ENCODE measurements around the gene C1GALT1. TPM values are rescaled to one million over a fixed set of nuclear protein-coding genes. Genes with fewer than 3 reads are reported as not detected.

Gene C1GALT1
- total and polyA plus RNA-seq, 9 donors = 3.2 to 25.8 (median 12.6) TPM

DNA sequence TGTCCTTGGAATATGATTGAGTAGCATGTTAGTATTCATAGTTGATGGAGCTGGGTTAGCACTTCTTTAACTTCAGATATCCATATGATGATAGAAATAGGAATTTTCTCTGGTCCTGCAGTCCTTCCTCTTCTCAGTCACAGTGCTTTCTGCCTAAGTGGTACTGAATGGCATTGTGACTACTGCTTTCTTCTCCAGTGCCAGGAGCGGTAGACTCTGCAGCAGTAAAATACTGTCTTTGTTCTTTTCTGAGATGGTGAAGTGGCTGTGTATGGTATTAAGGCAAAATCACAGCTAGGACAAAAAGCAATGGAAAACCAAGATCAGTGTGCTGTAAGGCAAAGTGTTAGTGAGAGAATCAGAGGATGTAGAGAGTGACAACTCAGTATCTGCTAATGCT lies 46.6 kb downstream of the C1GALT1 start:
- H3K27me3 ChIP-seq = no peaks in the 10 kb centered on the region
- H3K4me1 ChIP-seq (ENCODE audit: insufficient read depth) = no peaks in the 10 kb centered on the region
- no peak overlapping the region for H3K4me3 ChIP-seq
- H3K9me3 ChIP-seq = no peaks in the 10 kb centered on the region
- 95 to 100% (median 96%) methylated on average over 1 of the region's 1 CpG for WGBS, 3 donors
- no peak for DNase-seq
- intact Hi-C loops (cut with DNase I) = no loop called here
- H3K36me3 ChIP-seq = no peaks in the 10 kb centered on the region
- TF ChIP-seq, protein P1, sequence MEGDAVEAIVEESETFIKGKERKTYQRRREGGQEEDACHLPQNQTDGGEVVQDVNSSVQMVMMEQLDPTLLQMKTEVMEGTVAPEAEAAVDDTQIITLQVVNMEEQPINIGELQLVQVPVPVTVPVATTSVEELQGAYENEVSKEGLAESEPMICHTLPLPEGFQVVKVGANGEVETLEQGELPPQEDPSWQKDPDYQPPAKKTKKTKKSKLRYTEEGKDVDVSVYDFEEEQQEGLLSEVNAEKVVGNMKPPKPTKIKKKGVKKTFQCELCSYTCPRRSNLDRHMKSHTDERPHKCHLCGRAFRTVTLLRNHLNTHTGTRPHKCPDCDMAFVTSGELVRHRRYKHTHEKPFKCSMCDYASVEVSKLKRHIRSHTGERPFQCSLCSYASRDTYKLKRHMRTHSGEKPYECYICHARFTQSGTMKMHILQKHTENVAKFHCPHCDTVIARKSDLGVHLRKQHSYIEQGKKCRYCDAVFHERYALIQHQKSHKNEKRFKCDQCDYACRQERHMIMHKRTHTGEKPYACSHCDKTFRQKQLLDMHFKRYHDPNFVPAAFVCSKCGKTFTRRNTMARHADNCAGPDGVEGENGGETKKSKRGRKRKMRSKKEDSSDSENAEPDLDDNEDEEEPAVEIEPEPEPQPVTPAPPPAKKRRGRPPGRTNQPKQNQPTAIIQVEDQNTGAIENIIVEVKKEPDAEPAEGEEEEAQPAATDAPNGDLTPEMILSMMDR (IDR thresholded peaks at IDR 0.05) = no peak
- no peak for TF ChIP-seq POLR2A (IDR thresholded peaks at IDR 0.05)
- TF ChIP-seq EP300 (IDR thresholded peaks at IDR 0.05) = no peak
- no peak overlapping the region for H3K27ac ChIP-seq

DNA sequence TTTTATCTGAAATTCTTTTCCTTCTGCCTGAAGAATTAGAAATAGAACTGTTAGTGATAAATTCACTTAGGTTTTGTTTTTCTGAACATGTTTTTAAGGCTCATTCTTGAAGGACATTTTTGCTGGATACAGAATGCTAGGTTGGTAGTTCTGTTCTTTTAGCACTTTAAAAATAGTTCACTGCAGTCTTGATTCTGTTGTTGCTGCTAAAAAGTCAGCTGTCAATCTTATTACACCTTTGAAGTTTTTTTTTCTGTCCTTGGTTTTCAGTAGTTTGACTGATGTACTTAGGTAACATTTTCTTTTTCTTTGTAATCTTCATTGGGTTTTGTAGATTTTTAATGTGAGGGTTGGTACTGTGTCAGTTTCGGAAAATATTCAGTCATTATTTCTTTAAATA lies 48.7 kb downstream of the C1GALT1 start:
- intact Hi-C loops (cut with DNase I) = no loop called here
- no peak for DNase-seq

DNA sequence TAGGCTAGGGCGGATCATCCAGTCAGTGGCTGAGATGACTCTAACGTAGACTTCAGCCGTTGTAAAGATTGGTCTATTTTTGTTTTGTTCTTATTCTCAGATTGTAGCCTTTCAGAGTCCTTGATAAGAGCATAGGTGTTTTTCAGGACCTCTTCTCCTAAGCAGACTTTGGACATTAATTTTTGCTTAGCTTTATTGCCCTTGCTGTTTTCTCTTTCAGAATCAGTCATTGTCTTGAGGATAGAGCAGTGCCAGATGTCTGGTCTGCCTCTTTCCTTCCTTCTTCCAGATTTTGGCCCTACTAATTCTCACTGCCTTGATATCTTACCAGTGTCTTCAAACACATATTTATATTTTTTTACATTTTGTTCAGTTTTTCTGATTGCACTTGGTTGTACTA lies 49.5 kb downstream of the C1GALT1 start:
- 81 to 97% (median 95%) methylated on average over 3 of the region's 3 CpGs for WGBS, 3 donors
- H3K27me3 ChIP-seq = no peaks in the 10 kb centered on the region
- no peaks in the 10 kb centered on the region for H3K36me3 ChIP-seq
- intact Hi-C loops (cut with DNase I) = no loop called here
- no peak overlapping the region for H3K4me3 ChIP-seq
- H3K9me3 ChIP-seq = no peaks in the 10 kb centered on the region
- no peak for DNase-seq
- TF ChIP-seq POLR2A (IDR thresholded peaks at IDR 0.05) (no peak), EP300 (IDR thresholded peaks at IDR 0.05) (no peak)
- TF ChIP-seq, protein P1 (IDR thresholded peaks at IDR 0.05) = no peak
- no peaks in the 10 kb centered on the region for H3K4me1 ChIP-seq (ENCODE audit: insufficient read depth)
- H3K27ac ChIP-seq = no peak overlapping the region

More for the DNA sequence above, 48.7 kb downstream of the C1GALT1 start:
- TF ChIP-seq, protein P1 (IDR thresholded peaks at IDR 0.05) = no peak
- TF ChIP-seq EP300 (IDR thresholded peaks at IDR 0.05) (no peak), POLR2A (IDR thresholded peaks at IDR 0.05) (no peak)
- no peaks in the 10 kb centered on the region for H3K27me3 ChIP-seq
- no peak overlapping the region for H3K27ac ChIP-seq
- no peaks in the 10 kb centered on the region for H3K4me1 ChIP-seq (ENCODE audit: insufficient read depth)
- no peak overlapping the region for H3K4me3 ChIP-seq
- H3K36me3 ChIP-seq = no peaks in the 10 kb centered on the region
- no peaks in the 10 kb centered on the region for H3K9me3 ChIP-seq
- WGBS, 3 donors = 96 to 100% (median 98%) methylated on average over 1 of the region's 1 CpG

DNA sequence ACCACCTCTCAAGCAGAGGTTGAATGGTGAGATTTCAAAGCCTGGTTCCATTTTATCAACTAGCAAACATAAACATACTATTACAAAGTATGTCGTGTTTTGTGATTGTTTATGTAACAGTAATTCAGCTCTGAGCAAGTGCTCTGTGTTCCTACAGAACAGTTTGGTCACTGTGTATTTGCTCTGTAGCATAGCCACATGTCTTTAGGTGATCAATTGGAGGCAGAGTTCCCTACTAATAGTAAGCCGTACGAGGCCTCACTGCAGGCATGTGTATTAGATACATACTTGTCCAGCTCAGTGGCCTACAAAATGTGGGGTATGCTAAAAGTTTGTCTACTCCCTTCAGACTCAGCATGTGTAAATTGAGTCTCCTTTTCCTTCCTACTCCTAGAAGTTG lies 53.0 kb downstream of the C1GALT1 start:
- intact Hi-C loops (cut with DNase I) = no loop called here
- Histone ChIP-seq H3K27me3 (no peaks in the 10 kb centered on the region), H3K27ac (no peak overlapping the region), H3K36me3 (no peaks in the 10 kb centered on the region), H3K4me1 (ENCODE audit: insufficient read depth) (no peaks in the 10 kb centered on the region), H3K4me3 (no peak overlapping the region), H3K9me3 (no peaks in the 10 kb centered on the region)
- no peak for TF ChIP-seq POLR2A (IDR thresholded peaks at IDR 0.05)
- TF ChIP-seq, protein P1 (IDR thresholded peaks at IDR 0.05) = no peak
- TF ChIP-seq EP300 (IDR thresholded peaks at IDR 0.05) = no peak
- WGBS, 3 donors = 81 to 85% (median 84%) methylated on average over 3 of the region's 3 CpGs
- DNase-seq = no peak
